Endothelial cell of umbilical vein (primary cell): Measurements from ENCODE around the gene CXCR5. TPM values are rescaled to one million over a fixed set of nuclear protein-coding genes. Genes with fewer than 3 reads are reported as not detected.

Experiments
- BruUV-seq: library from RNA; stranded (reverse); fragments of 400-500 nt; replicated peaks from 2 replicates; lab custom pipeline; 2021; lab: Mats Ljungman, UMichigan
- CTCF ChIA-PET: fragments of 300-600, 350-600 bp; sonication (Branson Sonifier 250); formaldehyde crosslinking; loops from one replicate; lab custom pipeline; 2021; ENCODE audit warnings: antibody characterized with exemption, inconsistent platforms; lab: Charles Lee
- POLR2A ChIA-PET: fragments of 300-600, 350-600 bp; sonication (Branson Sonifier 250); formaldehyde crosslinking; loops from one replicate; lab custom pipeline; 2021; ENCODE audit warnings: antibody characterized with exemption, inconsistent platforms; lab: Charles Lee
- DNase-seq: peaks from one replicate; pipeline ENCODE4 v3.0.0-alpha.2; 2011; ENCODE audit warnings: low read depth, low spot score
- FAIRE-seq: peaks from 2 replicates; lab custom pipeline; 2011; peaks lifted over from hg19 to GRCh38; lab: Jason Lieb, UNC
- H2AFZ ChIP-seq: 2 replicates; pipeline ENCODE4 v1.6.0; 2012; ENCODE audit warnings: low read depth, low read length, control low read depth, inconsistent platforms
- H3K27ac ChIP-seq: 2 replicates; pipeline ENCODE4 v1.5.1; 2011; ENCODE audit warnings: low read depth, mild to moderate bottlenecking, control low read depth, low read length, moderate library complexity; ENCODE audit not compliant: insufficient read depth
- H3K27me3 ChIP-seq, 2 experiments: 2 replicates each; pipeline versions ENCODE4 v1.6.0 to v1.6.1; 2011; ENCODE audit warnings: low read length in 2 of 2, mixed read lengths in 1 of 2; ENCODE audit not compliant: control insufficient read depth in 2 of 2, insufficient read depth in 2 of 2
- H3K36me3 ChIP-seq, 2 experiments: 2 replicates in 1 of 2; 3 replicates in 1 of 2; pipeline ENCODE4 v1.5.1; 2011; ENCODE audit warnings: low read length in 2 of 2, mild to moderate bottlenecking in 1 of 2, moderate library complexity in 1 of 2; ENCODE audit not compliant: control insufficient read depth in 2 of 2, insufficient read depth in 2 of 2; ENCODE audit errors: extremely low read depth in 1 of 2
- H3K4me1 ChIP-seq: 3 replicates; pipeline ENCODE4 v1.5.1; 2011; ENCODE audit warnings: mild to moderate bottlenecking, low read length; ENCODE audit not compliant: control insufficient read depth, insufficient read depth; ENCODE audit errors: extremely low read depth
- H3K4me2 ChIP-seq: 2 replicates; pipeline ENCODE4 v1.6.1; 2011; ENCODE audit warnings: low read length, control low read depth, mixed read lengths; ENCODE audit not compliant: insufficient read depth
- H3K4me3 ChIP-seq, 3 experiments: fragments of 200-600 bp in 1 of 3; sonication (generic), shearing (Covaris generic) in 1 of 3; replicated peaks in 1 of 3; 2 replicates each; pipeline ENCODE4 v1.5.1; 2011 to 2016; ENCODE audit warnings: control low read depth in 3 of 3, low read length in 3 of 3, mild to moderate bottlenecking in 2 of 3, inconsistent platforms in 1 of 3, low read depth in 1 of 3, moderate library complexity in 1 of 3; ENCODE audit not compliant: insufficient read depth in 1 of 3
- H3K79me2 ChIP-seq: 2 replicates; pipeline ENCODE4 v1.6.0; 2012; ENCODE audit warnings: low read length, inconsistent platforms; ENCODE audit not compliant: control insufficient read depth, insufficient read depth
- H3K9ac ChIP-seq: replicated peaks from 2 replicates; pipeline ENCODE3; 2011; ENCODE audit warnings: low read length, control low read depth; ENCODE audit not compliant: insufficient read depth; ENCODE audit errors: extremely low read depth
- H3K9me1 ChIP-seq: replicated peaks from 3 replicates; pipeline ENCODE4 v1.6.0; 2011; ENCODE audit warnings: mild to moderate bottlenecking, low read length; ENCODE audit not compliant: control insufficient read depth, insufficient read depth; ENCODE audit errors: extremely low read depth
- H3K9me3 ChIP-seq: replicated peaks from 2 replicates; pipeline ENCODE4 v1.5.1; 2012; ENCODE audit warnings: low read length, inconsistent platforms; ENCODE audit not compliant: control insufficient read depth, insufficient read depth
- H4K20me1 ChIP-seq: replicated peaks from 2 replicates; pipeline ENCODE3; 2011; ENCODE audit warnings: mild to moderate bottlenecking, low read length; ENCODE audit not compliant: control insufficient read depth, insufficient read depth; ENCODE audit errors: extremely low read depth
- FOS ChIP-seq: IDR thresholded peaks from 2 replicates; pipeline ENCODE4 v1.6.1; 2011; ENCODE audit warnings: mild to moderate bottlenecking, low read length, moderate library complexity, borderline replicate concordance; ENCODE audit not compliant: insufficient read depth
- MYC ChIP-seq: IDR thresholded peaks from one replicate; pipeline ENCODE4 v1.6.1; 2011; ENCODE audit warnings: mild to moderate bottlenecking, low read depth, low read length
- POLR2A ChIP-seq: IDR thresholded peaks from 2 replicates; pipeline ENCODE4 v1.6.1; 2012; ENCODE audit warnings: low read depth, mild to moderate bottlenecking, control low read depth, low read length
- POLR2AphosphoS5 ChIP-seq: IDR thresholded peaks from 2 replicates; pipeline ENCODE4 v1.6.1; 2012; ENCODE audit warnings: low read depth, mild to moderate bottlenecking, control low read depth, low read length, moderate library complexity; ENCODE audit not compliant: insufficient read depth
- dilution Hi-C: fragments of 300-500 bp; cut with MboI; formaldehyde crosslinking; loops from one replicate; pipeline ENCODE4 v1.15.0; 2019; ENCODE audit warnings: low sequenced_read_pairs; ENCODE audit not compliant: extremely low pct_ligation_motif_present
- intact Hi-C: fragments of 100-400 bp; cut with micrococcal nuclease; formaldehyde crosslinking; loops from one replicate; pipeline ENCODE4 v1.10.0; 2022
- polyA plus RNA-seq, 4 experiments: library from polyadenylated mRNA; depleted of rRNA in 3 of 4; stranded (reverse) in 3 of 4; unstranded in 1 of 4; fragments of >200 nt; gene quantifications; 2 replicates each; pipeline versions ENCODE4 v1.2.1 to v1.2.3, GENCODE V29; 2011 to 2012; ENCODE audit warnings: missing spikeins in 1 of 4
- total RNA-seq: library from RNA; stranded (reverse); gene quantifications from 2 replicates; pipeline ENCODE4 v1.2.3, GENCODE V29; 2021
- TF ChIP-seq, protein P1 (sequence below), 2 donors: IDR thresholded peaks; 1 replicate in 1 of 2; 2 replicates in 1 of 2; pipeline ENCODE4 v1.5.1; 2011; ENCODE audit warnings: low read length in 2 of 2, mild to moderate bottlenecking in 2 of 2, moderate library complexity in 2 of 2, control low read depth in 1 of 2, inconsistent platforms in 1 of 2, low read depth in 1 of 2; ENCODE audit not compliant: insufficient read depth in 1 of 2; ENCODE audit errors: extremely low read depth in 1 of 2
- TF ChIP-seq, protein P2 (sequence below): IDR thresholded peaks from 2 replicates; pipeline ENCODE4 v1.6.1; 2011; ENCODE audit not compliant: insufficient read depth, insufficient read length

CXCR5 gene
- total and polyA plus RNA-seq, 2 donors (not counting 3 experiments of a cell fraction or from before 2014, with no cell fraction given) = not detected

DNA sequence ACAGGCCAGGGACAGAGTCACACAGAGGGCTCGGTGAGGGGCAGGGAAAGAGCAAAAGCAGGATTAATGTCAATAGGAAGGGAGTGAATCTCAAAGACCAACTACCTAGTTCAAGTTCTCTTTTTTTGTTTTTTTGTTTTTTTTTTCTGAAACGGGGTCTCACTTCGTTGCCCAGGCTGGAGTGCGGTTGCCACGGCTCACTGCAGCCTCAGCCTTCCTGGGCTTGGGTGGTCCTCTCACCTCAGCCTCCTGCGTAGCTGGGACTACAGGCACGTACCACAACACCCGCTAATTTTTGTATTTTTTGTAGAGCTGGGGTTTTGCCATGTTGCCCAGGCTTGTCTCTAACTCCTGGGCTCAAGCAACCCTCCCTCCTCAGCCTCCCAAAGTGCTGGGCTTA lies 51.7 kb downstream of the CXCR5 start:
- no peaks in the 10 kb centered on the region for H3K9me1 ChIP-seq
- H3K9me3 ChIP-seq = no peaks in the 10 kb centered on the region
- H3K79me2 ChIP-seq = no peaks in the 10 kb centered on the region
- FAIRE-seq (no peak), DNase-seq (no peak)
- dilution Hi-C loops (no loop called here), intact Hi-C loops (no loop called here)
- no peak overlapping the region for H3K27ac ChIP-seq
- H3K36me3 ChIP-seq = no peaks in the 10 kb centered on the region
- no peak overlapping the region for H3K9ac ChIP-seq
- ChIA-PET POLR2A (no interaction called here), CTCF (interaction anchor here (0.7 to 1.5 kb wide), 9 partner anchors 10 to 249 kb away, joined by 3 to 4 read pairs (median 3); partner anchors contain the start of gene BCL9L)
- peaks cover 6% of the 10 kb centered on the region for H3K4me1 ChIP-seq
- no peak overlapping the region for H3K4me2 ChIP-seq
- H3K4me3 ChIP-seq = no peak overlapping the region
- no TSS peak for BruUV-seq
- no peaks in the 10 kb centered on the region for H4K20me1 ChIP-seq
- H2AFZ ChIP-seq = no peak overlapping the region
- TF ChIP-seq POLR2AphosphoS5 (no peak), POLR2A (no peak), FOS (no peak), MYC (no peak)
- TF ChIP-seq, protein P1, sequence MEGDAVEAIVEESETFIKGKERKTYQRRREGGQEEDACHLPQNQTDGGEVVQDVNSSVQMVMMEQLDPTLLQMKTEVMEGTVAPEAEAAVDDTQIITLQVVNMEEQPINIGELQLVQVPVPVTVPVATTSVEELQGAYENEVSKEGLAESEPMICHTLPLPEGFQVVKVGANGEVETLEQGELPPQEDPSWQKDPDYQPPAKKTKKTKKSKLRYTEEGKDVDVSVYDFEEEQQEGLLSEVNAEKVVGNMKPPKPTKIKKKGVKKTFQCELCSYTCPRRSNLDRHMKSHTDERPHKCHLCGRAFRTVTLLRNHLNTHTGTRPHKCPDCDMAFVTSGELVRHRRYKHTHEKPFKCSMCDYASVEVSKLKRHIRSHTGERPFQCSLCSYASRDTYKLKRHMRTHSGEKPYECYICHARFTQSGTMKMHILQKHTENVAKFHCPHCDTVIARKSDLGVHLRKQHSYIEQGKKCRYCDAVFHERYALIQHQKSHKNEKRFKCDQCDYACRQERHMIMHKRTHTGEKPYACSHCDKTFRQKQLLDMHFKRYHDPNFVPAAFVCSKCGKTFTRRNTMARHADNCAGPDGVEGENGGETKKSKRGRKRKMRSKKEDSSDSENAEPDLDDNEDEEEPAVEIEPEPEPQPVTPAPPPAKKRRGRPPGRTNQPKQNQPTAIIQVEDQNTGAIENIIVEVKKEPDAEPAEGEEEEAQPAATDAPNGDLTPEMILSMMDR (IDR thresholded peaks at IDR 0.05; ENCODE audit: extremely low read depth in 1 of 2, insufficient read depth in 1 of 2, low read depth in 1 of 2, low read length in 2 of 2) = no peak
- TF ChIP-seq, protein P2, sequence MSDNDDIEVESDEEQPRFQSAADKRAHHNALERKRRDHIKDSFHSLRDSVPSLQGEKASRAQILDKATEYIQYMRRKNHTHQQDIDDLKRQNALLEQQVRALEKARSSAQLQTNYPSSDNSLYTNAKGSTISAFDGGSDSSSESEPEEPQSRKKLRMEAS = no peak
- peaks cover 0 to 2% of the 10 kb centered on the region in 2 experiments for H3K27me3 ChIP-seq
